NB4 (cell line): ENCODE measurements around the gene ASS1.

ENCODE experiments used
- POLR2A ChIP-seq: IDR thresholded peaks from 2 replicates; pipeline ENCODE4 v1.6.1; 2011; ENCODE audit warnings: mild to moderate bottlenecking; ENCODE audit not compliant: insufficient read length; ENCODE audit errors: extremely low read depth
- TF ChIP-seq, protein P1 (sequence below): IDR thresholded peaks from one replicate; pipeline ENCODE4 v1.5.1; 2012; ENCODE audit warnings: low read depth, low read length

DNA sequence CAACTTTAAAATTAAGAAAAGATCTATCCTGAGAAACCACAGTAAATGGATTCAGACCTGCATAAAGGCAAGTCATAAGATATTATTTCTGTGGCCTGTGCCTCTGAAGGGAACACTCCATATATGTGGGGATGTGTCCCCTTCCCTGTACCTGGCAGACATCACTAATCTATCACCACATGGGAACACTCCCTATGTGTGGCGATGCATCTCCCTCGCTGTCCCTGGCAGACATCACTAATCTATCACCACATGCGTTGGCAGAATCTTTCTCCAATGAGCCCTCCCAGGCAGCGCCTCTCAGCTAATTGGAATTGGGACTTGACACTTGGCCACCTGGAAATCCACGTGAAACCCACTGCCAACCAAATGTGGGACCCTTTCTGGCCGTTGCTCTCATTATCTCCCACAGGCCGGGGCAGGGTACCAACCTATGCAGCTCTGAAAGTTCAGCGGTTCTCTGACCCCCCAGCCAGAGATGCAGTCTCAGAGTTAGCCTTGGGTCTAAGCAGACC lies 25.2 kb upstream of the ASS1 start:
- TF ChIP-seq, protein P1, sequence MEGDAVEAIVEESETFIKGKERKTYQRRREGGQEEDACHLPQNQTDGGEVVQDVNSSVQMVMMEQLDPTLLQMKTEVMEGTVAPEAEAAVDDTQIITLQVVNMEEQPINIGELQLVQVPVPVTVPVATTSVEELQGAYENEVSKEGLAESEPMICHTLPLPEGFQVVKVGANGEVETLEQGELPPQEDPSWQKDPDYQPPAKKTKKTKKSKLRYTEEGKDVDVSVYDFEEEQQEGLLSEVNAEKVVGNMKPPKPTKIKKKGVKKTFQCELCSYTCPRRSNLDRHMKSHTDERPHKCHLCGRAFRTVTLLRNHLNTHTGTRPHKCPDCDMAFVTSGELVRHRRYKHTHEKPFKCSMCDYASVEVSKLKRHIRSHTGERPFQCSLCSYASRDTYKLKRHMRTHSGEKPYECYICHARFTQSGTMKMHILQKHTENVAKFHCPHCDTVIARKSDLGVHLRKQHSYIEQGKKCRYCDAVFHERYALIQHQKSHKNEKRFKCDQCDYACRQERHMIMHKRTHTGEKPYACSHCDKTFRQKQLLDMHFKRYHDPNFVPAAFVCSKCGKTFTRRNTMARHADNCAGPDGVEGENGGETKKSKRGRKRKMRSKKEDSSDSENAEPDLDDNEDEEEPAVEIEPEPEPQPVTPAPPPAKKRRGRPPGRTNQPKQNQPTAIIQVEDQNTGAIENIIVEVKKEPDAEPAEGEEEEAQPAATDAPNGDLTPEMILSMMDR, result no peak
- TF ChIP-seq POLR2A, result no peak
